ENCODE measurements around the gene CRELD1.
A peak's percentile ranks its signal among the peaks of the same experiment; 100 is the strongest.
"Not testable (repeated sequence)": the region's sequence is repeated elsewhere in the genome, so short reads cannot be mapped to it uniquely, and the experiment has no call there.

The CRELD1 gene

DNA sequence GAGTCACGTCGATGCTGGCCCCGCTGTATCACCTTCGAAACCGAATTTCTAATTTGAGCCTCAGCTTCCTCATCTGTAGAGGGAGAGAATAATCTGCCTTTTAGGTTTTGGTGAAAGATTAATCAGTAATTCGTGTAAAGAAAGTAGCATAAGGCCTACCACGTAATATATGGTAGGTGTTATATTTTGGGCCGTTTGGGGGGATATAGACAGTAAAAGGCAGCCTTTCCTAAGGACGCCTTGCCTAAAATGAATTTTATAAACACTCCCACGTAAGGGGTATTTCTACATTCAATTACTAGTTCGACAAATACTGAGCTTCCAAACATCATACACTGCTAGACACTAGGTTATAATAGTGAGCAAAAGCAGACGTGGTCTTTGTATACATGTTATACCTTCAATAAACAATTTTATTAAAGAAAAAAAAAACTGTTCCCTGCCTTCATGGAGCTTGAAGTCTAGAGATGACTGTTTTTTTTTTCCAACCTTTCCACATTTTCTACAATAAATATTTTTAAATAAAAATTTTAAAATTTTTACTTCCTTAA is 42.5 kb upstream of the CRELD1 start:
- Histone ChIP-seq H3K4me1 (peaks cover 41 to 62% (median 52%) of the 10 kb centered on the region in 10 experiments), H3K9me3 (replicated peaks in 1 of 11) (no peaks in the 10 kb centered on the region), H3K27ac (peak overlapping the region; percentile 93 to 99 (median 97)), H3K4me3 (peak overlapping the region; percentile 79 to 98 (median 94)), H4K20me1 (peaks cover 0 to 47% (median 37%) of the 10 kb centered on the region in 11 experiments; a peak in 18 of 22 replicates), H3K9ac (peak overlapping the region; percentile 93 to 100 (median 98)), H3K4me2 (peak overlapping the region; percentile 69 to 94 (median 83)), H3K36me3 (peaks cover 22 to 45% (median 36%) of the 10 kb centered on the region in 11 experiments), H3K27me3 (no peaks in the 10 kb centered on the region)
- no peak for TF ChIP-seq Cebpa-rat (IDR thresholded peaks at IDR 0.05)

DNA sequence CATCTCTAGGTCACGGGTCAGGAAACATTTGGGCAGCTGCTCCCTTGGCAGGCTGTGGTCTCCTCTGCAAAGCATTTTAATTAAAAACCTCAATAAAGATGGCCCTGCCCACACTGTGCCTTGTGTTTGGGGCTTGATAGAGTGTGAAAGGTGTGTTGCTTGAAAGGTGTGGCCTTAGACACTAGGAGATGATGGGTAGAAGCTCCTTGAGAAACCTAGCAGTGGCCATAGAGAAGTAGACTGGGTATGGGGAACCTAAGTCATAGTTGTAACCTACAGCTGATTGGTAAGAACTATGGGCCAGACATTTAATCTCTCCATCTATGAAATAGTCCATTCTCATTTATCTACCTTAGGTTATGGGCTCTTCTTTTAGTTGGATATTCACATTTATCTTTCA is 39.9 kb upstream of the CRELD1 start:
- Histone ChIP-seq H3K9me3 (replicated peaks in 1 of 11) (no peaks in the 10 kb centered on the region), H3K4me3 (no peak overlapping the region), H3K4me1 (peaks cover 38 to 62% (median 50%) of the 10 kb centered on the region in 10 experiments), H3K4me2 (peak overlapping the region in 8 of 11 experiments; percentile 9 to 90 (median 76); a peak in 14 of 22 replicates), H3K36me3 (peaks cover 22 to 56% (median 38%) of the 10 kb centered on the region in 11 experiments), H3K27me3 (no peaks in the 10 kb centered on the region), H4K20me1 (peaks cover 0 to 70% (median 49%) of the 10 kb centered on the region in 11 experiments; a peak in 18 of 22 replicates), H3K27ac (no peak overlapping the region), H3K9ac (no peak overlapping the region)
- no peak for TF ChIP-seq Cebpa-rat (IDR thresholded peaks at IDR 0.05)

DNA sequence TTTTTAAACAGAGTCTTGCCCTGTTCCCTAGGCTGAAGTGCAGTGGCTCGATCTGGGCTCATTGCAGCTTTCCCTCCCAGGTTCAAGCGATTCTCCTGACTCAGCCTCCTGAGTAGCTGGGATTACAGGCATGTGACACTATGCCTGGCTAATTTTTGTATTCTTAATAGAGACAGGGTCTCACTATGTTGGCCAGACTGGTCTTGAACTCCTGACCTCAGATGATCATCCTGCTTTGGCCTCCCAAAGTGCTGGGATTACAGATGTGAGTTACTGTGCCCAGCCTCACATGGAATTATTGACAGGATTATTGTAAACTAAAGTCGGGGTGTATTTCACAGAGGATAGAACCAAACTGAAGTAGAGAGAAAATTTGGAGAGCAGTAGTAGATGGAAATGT is 37.9 kb upstream of the CRELD1 start:
- H3K36me3 ChIP-seq: peaks cover 22 to 56% (median 38%) of the 10 kb centered on the region in 11 experiments
- peaks cover 0 to 70% (median 49%) of the 10 kb centered on the region in 11 experiments; a peak in 19 of 22 replicates for H4K20me1 ChIP-seq
- not testable (repeated sequence) for H3K27me3 ChIP-seq; H3K27ac ChIP-seq; H3K4me3 ChIP-seq; H3K9me3 ChIP-seq (replicated peaks in 1 of 11); H3K9ac ChIP-seq
- H3K4me1 ChIP-seq: peaks cover 25 to 61% (median 42%) of the 10 kb centered on the region in 10 experiments
- peak overlapping the region in 5 of 11 experiments; percentile 31 to 88 (median 71); a peak in 6 of 22 replicates for H3K4me2 ChIP-seq

DNA sequence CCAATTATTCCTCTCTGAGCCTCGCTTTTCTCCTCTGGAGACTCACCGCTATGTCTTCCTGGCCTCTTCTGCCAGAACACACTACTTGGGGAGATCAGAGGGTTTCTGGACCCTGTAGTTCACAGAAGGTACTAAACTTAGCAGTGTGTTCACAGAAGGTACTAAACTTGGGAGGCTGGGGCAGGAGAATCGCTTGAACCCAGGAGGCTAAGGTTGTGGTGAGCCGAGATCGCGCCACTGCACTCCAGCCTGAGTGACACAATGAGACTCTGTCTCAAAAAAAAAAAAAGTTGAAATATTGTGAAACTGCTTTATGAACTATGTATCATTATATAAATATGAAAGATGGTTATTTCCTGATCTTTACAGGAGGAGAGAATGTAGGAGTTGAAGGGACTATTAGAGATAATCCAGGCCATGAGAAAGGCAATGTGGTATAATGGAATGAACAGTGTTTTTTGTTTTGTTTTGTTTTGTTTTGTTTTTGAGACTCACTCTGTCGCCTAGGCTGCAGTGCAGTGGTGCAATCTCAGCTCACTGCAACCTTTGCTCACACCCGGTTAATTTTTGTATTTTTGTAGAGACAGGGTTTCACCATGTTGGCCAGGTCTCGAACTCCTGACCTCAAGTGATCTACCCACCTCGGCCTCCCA is 36.8 kb upstream of the CRELD1 start:
- H3K27me3 ChIP-seq; H3K4me2 ChIP-seq; H3K9ac ChIP-seq; H3K4me3 ChIP-seq; H3K27ac ChIP-seq; H3K9me3 ChIP-seq (replicated peaks in 1 of 11): not testable (repeated sequence)
- Histone ChIP-seq H4K20me1 (peaks cover 0 to 65% (median 46%) of the 10 kb centered on the region in 11 experiments; a peak in 19 of 22 replicates), H3K36me3 (peaks cover 22 to 54% (median 36%) of the 10 kb centered on the region in 11 experiments), H3K4me1 (peaks cover 30 to 66% (median 44%) of the 10 kb centered on the region in 10 experiments)

DNA sequence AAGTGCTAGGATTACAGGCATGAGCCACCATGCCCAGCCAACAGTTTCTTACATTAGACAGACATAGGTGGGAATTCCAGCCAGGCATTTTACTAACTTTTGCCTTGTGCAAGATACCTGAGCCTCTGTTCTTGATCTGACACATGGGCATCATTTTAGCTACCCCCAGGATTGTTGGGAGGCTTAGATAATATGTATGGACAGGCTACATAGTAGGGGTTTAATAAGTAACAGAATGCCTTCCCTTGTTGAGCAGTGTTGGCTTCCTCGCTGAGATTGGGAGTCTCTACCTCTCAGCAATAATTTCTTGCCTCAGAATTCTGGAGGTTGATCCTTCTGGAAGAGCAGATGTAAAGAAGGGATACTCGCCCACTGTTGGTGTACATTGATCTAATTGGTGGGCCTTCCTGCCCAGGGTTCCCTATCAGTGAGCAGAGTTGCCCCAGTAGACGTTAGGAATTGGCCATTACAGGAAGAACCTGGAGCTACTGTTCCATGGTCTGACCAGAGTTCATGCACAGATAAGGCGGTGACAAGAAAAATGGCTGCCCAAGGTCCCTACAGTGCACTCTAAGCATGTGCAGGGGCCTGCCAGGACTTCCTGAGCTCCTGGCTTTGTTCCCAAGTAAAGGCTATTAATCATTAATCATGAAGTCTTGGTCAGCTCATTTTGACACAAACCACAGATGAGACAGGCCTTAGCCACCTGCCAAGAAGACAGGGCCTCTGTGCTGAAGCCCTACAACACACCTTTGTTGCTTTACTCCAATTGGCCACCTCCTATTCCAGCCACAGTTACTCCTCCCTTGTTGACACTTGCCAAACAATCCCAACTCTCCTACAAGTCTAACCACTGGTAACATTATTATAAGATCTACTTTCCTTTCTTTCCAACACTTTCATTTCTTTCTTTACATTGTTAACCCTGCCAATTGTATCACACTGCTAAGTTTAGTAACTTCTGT is 35.9 kb upstream of the CRELD1 start:
- no peak overlapping the region for H3K27ac ChIP-seq
- H3K4me2 ChIP-seq: 0 out of 22 replicates have a peak overlapping the region, but pooled peaks of 1 of the 11 experiments have one; percentile 5
- peaks cover 35 to 66% (median 45%) of the 10 kb centered on the region in 10 experiments for H3K4me1 ChIP-seq
- H3K27me3 ChIP-seq: no peaks in the 10 kb centered on the region
- TF ChIP-seq Cebpa-rat (IDR thresholded peaks at IDR 0.05): no peak
- peaks cover 0 to 57% (median 38%) of the 10 kb centered on the region in 11 experiments; a peak in 19 of 22 replicates for H4K20me1 ChIP-seq
- no peak overlapping the region for H3K4me3 ChIP-seq
- H3K36me3 ChIP-seq: peaks cover 15 to 45% (median 28%) of the 10 kb centered on the region in 11 experiments
- no peaks in the 10 kb centered on the region for H3K9me3 ChIP-seq (replicated peaks in 1 of 11)
- H3K9ac ChIP-seq: no peak overlapping the region; a peak in 1 of 22 replicates

GRCh38 chr3:9898467-9899241 is 35.0 kb upstream of the CRELD1 start:
- Histone ChIP-seq H3K4me3 (no peak overlapping the region), H3K9ac (no peak overlapping the region; a peak in 1 of 22 replicates), H4K20me1 (peaks cover 0 to 47% (median 29%) of the 10 kb centered on the region in 11 experiments; a peak in 19 of 22 replicates), H3K9me3 (replicated peaks in 1 of 11) (no peaks in the 10 kb centered on the region), H3K27ac (no peak overlapping the region), H3K27me3 (no peaks in the 10 kb centered on the region), H3K4me1 (peaks cover 37 to 66% (median 45%) of the 10 kb centered on the region in 10 experiments), H3K36me3 (peaks cover 6 to 36% (median 18%) of the 10 kb centered on the region in 11 experiments), H3K4me2 (no peak overlapping the region)
- TF ChIP-seq Cebpa-rat (IDR thresholded peaks at IDR 0.05): no peak

DNA sequence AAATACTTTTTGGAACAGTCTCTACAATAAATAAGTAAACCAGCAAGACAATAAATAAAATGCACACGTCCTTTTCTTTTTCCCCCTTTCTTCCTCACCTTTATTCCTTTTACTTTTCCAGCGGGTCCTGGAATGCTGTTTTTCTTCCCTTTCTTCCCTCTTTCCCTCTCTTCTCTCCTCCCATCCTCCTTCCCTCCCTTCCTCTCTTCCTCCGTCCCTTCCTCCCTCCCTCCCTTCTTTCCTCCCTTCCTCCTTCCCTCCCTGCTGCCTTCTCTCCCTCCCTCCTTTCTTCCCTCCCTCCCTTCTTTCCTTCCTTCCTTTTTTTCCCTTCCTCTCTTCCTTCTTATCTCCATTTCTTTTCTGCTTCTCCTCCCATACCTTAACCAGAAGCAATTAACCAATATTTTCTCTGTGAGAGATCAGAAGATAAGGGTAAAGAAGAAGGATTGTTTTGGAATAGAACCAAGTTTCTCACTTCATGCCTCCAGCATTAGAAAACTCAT is 34.3 kb upstream of the CRELD1 start:
- Histone ChIP-seq H4K20me1 (peaks cover 0 to 41% (median 22%) of the 10 kb centered on the region in 11 experiments; a peak in 18 of 22 replicates), H3K9ac (no peak overlapping the region), H3K27me3 (no peaks in the 10 kb centered on the region), H3K4me2 (no peak overlapping the region), H3K4me1 (peaks cover 36 to 62% (median 43%) of the 10 kb centered on the region in 10 experiments), H3K4me3 (no peak overlapping the region), H3K27ac (no peak overlapping the region), H3K9me3 (replicated peaks in 1 of 11) (no peaks in the 10 kb centered on the region), H3K36me3 (peaks cover 4 to 29% (median 11%) of the 10 kb centered on the region in 11 experiments; a peak in 15 of 22 replicates)
- TF ChIP-seq Cebpa-rat (IDR thresholded peaks at IDR 0.05): no peak

DNA sequence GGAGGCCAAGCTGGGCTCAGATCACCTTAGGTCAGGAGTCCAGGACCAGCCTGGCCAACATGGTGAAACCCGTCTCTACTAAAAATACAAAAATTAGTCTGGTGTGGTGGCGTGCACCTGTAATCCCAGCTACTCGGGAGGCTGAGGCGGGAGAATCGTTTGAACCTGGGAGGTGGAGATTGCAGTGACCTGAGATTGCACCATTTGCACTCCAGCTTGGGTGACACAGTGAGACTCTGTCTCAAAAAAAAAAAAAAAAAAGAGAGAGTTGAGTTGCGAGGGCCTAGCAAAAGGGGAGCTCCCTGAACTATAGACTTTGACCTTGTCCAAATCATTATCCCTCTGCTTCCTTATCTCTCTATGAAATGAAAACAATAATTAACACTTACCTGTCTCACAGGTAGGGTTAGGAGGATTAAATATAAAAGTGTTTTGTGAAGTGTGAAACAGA is 32.6 kb upstream of the CRELD1 start:
- H3K27ac ChIP-seq; H3K9me3 ChIP-seq (replicated peaks in 1 of 11); H3K9ac ChIP-seq; H3K27me3 ChIP-seq; H3K4me3 ChIP-seq: not testable (repeated sequence)
- peaks cover 0 to 25% (median 8%) of the 10 kb centered on the region in 11 experiments; a peak in 12 of 22 replicates for H4K20me1 ChIP-seq
- H3K4me1 ChIP-seq: peaks cover 27 to 48% (median 32%) of the 10 kb centered on the region in 10 experiments
- H3K4me2 ChIP-seq: peak overlapping the region in 3 of 11 experiments; percentile 90 to 93 (median 91); a peak in 5 of 22 replicates
- peaks cover 0 to 12% (median 3%) of the 10 kb centered on the region in 11 experiments; a peak in 4 of 22 replicates for H3K36me3 ChIP-seq

All from BLaER1 treated with 17β-estradiol and CSF1 and Interleukin-3, amounts not matched to agents 10 nM and 100 nM (cell line).